Activated CD4-positive, alpha-beta T cell treated with anti-CD3 and anti-CD28 coated beads, Interleukin-2, amount 50 U/mL, for 24 hours (primary cell): ENCODE measurements around the gene PKHD1.

Source experiments
- DNase-seq, 2 donors: peaks; one replicate each; pipeline ENCODE4 v3.0.0-alpha.2; 2020; ENCODE audit warnings: low read depth in 1 of 2, low spot score in 1 of 2

The PKHD1 gene

DNA sequence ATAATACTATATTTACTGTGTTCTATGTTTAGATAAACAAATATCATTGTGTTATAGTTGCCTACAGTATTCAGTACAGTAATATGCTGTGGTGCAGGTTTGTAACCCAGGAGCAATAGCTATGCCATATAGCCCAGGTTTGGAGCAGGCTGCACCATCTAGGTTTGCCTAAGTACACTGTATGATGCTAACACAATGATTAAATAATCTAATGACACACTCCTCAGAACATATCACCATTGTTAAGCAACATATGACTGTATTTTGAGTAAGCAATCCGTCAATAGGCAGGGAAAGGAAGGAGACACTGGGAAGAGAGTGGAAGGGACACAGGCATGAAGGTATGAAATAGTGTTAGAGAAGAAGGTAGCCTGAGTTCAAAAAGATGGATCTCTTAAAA is 369.9 kb downstream of the PKHD1 start:
- DNase-seq = no peak

DNA sequence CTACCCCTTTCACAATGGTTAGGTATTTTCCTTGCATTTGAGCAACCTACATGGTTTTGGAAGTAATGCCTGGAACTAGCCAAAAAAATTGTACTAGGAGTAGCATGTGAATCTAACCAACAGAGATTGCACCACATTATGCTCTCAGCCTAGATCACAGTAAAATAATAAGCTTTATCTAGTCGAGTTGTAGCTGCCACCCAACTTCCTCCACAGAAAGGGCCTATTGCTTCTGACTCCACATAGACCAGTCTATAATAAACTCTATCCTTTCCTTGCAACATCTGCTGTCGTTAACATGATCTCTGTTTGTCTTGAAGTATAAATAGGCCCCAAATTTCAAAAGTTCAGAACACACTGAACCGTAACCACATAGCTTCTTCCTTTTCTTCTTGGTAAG is 375.5 kb downstream of the PKHD1 start:
- no peak for DNase-seq

DNA sequence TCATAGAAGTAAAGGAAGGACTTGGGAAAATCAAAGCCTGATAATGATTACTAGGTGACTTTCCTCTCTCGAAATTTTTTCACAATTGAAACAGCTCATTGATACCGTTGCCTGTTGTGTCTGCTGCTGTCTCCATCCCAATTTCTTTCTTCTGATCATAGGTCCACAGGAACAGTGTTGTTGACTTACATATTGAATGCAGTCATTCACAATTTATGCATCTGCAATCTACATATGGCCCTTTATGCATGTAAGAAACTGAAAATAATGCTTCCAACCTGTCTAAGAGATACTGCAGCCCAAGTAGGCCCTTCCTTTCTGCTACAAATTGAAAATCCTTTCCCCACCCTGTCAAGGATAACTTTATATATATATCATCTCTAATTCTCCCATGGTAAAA is 381.3 kb downstream of the PKHD1 start:
- no peak for DNase-seq

DNA sequence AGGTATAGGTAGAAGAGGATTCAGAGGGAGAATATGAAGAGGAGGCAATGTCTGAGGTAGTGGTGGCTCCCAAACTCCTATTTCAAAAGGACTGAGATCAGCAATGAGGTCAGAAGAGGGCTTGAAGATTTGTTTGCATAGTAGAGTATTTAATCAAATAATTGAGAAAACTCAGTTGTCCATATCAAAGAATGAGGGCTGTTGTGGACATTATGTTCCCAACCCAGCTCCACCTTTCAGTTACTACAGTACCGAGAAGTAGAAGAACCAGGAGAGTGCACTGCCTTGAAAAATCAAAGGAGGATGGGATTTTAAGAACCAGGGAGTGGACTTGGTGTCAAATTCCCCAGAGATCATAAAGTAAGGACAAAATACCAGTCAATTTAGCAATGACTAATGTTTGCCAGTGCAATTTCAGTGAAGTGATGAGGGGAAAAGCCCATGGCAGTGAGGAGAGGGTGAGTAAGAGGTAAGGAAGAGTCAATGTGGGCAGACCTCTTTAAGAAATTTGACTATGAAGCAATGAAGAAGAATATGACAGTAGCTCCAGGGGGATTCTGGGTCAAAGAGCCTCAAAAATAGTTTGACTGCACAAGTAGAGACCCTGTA is 382.4 kb downstream of the PKHD1 start:
- DNase-seq = no peak

DNA sequence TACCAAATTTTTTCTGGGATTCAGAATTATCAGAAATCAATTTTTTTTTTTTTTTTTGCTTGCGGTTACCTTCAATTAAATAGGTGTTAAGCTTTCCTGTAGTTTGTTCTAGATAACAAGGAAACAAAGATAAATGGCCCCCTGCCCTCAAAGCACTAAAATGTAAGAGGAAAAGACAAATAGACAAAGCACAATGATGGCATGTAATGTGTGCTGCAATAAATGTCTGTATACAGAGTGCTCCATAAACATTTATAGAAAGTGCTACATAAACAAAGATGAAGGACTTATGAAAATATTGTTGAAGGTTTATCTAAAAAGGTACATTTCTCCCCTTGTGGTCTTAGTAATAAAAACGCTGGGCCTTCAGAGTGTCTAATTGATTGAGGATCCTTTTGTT is 384.6 kb downstream of the PKHD1 start:
- no peak for DNase-seq

DNA sequence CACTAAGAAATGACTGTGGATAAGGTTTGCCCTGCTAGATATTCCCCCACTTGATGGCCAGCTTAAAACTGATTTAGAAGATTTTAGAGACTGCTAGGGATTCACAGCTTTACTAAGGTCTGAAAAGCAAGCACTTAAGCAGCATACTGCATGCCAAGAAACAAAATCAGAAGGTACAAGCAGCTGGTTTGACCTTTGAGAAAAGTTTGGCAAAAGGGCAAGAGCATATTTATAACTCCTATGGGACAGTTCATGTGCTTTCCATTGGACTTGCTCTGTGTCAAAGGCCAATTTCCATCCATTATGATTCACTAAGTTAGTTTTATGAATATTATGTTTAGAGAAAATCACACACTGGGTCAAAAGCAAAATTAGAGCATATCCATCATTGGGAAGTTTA is 402.8 kb downstream of the PKHD1 start:
- DNase-seq = no peak

DNA sequence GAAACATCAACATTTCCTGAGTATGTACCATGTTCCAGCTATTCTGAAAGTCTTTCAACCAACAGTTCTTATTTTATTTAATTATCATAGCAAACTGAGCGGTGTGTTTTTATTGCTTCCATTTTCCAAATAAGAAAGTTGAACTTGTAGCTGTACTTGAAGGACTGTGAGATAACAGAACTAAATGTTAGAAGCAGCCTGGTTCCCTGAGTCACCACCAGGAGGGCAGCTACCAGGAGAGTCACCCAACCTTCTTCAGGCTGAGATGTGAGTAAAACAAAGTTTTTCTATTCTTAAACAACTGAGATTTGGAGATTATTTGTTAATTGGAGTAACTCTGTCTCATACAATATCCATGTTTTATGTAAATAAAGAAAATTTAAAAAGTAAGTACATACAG is 403.4 kb downstream of the PKHD1 start:
- DNase-seq = no peak

DNA sequence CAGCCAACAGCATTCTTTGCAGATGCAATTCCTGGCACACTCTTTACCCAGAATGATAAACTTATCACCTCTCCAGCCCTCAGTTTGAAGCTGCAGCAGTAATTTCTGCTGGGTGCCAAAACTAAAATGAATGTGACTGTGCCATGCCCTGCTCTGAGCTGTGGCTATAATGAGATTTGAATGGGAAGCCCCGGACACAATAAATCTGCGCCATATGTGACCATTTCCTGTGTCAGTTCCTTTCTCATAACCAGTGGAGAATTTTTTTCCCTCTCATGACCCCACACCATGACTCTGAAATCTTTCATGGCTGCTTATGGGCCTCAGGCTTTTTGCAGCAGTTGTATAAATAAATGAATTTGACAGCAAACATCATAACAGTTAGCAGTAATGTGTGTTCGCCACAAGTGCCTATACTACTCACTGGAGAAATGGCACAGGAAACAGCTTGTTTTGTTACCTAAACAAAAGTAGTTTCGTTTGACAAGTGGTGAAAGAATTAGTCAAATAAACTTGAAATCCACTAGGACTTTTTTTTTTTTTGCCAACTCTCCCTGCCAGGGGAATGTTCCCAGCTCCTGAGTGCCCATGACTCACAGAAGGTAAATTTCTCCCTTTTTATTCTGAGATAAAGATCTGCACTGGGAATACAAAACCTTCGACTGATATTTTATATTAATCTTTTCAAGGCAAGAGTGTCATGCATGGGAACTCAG is 408.4 kb downstream of the PKHD1 start:
- DNase-seq = no peak

DNA sequence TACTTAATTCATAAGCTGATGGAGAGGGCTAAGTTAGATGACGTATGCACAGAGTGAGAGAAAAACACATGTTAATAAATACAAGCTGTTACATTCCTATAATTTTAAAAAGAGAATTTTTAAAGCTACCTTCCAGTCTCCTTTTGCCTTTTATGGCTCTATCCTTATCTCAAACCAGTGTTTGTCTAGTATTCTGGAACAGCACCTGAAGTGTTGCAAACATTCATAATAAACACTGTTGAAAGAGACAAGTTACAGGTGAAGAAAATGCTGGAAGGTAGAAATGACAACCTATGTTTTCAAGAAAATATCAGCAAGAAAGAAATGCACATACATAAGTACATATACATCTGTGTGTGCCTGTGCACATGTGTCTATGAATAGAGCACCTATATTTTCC is 409.1 kb downstream of the PKHD1 start:
- DNase-seq = no peak

DNA sequence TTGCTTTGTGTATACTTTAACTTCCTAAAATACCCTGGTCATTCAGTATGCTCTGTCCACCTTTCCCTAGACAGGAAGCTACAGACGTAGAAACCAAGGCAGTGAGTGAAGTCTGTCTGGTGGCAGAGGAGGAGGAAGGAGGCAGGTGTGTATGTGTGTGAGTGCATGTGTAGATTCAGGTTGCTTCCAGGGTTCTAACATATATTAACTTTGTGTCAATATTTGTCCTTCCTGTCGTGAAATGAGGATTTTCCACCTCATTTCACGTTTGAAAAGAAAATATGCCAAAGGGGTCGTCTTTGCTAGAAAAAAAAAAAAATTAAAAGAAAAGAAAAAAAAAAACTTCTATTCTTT is 411.5 kb downstream of the PKHD1 start:
- no peak for DNase-seq

DNA sequence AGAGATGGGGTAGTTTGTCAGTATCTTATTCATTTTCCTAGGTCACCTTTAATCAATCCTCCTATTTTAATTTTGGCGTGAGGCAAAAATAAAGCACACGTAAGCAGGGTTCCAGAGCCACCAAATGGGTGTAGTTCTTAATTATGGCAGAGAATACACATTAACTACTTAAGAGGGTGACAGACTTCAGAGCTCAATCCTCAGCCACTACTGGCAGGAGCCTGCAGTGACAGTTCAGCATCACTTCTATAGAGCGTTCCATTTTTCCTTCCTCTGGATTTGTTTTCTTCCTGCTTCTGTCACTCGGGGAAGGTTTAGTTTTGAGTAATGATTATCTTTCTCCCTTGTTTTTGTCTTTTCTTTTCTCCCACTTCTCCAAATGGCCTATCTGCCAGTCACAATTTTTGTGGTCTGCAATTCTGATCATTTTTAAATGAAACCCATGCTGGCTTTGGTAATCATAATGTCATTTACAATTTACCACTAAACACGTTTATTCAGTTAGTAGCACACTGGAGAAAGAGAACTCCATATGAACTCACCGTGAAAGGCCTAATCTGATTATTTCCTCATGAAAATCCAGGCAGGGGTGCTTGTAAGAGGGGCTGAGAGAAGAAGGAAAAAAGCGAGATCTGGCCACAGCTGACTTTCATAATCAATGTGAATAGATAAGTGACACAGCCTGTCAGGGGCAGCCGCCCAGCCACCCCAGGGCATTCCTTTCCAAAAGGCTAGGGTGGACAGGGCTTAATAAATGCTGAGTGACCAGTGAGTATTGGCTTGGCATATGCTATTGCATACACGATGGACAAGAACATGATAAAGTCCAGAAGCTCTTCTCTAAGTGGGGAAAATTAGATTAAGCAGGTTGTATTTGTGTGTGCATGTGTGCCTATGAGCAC is 412.1 kb downstream of the PKHD1 start:
- DNase-seq = no peak

DNA sequence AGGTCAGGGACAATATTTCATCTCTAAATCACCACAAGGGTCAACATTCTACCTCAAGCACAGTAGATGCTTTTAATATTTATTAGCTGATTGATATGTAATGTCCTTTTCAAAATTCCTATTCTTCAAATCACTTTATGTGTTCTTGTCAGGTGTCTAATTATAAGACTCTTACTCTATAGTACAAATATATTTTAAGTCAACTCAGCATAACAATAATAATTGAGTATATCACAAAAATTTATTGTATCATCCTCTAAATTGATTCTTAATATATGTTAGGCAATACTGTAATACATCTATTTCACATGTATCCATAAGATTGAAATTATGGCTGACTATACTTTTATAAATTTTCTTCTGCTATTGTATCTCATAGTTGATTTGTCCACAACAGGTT is 423.9 kb downstream of the PKHD1 start:
- no peak for DNase-seq

DNA sequence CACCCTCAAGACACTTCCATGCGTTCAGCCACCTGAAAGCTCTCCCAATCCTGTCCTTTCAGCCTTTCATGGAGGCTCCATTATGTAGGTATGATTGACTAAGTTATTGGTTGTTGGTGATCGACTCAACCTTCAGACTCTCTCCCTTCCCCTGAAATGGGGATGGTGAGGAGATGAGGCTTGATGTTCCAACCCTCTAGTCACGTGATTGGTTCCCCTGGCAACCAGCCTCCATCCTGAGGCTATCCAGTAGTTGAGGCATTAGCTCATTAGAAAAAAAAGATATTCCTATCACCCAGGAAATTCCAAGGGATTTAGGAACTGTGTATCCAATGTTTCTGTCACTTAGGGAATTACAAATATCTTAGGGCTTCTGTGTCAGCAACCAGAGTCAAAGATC is 426.6 kb downstream of the PKHD1 start:
- no peak for DNase-seq

DNA sequence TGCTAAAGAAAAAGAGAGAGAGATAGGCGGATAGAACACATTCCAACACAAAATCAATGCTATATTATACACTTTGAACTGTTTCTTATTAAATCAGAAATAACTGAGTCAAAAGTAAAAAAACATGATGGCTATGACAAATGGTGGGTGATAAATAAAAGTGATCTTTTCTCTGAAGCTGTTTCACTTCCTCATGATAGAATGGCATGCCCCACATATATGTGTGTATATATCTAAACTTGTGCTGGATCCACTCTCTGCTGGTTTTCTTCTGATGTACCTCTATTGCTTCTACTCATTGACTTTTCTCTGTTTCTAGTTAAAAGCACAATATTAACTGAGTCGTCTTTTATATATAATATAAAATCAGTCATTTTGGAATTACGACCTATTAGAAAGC is 429.9 kb downstream of the PKHD1 start:
- DNase-seq = no peak

DNA sequence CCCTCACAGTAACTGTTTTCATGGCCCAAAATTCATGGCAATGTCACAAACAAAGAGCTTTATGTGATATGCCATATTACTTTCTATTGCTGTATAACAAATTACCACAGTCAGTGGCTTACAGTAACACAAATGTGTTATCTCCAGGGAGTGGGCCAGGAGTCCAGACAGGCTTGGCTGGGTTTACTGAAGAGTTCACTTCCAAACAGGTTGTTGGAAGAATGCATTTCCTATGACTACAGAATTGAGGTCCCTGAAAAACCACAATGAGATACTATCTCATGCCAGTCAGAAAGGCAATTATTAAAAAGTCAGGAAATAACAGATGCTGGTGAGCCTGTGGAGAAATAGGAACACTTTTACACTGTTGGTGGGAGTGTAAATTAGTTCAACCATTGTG is 431.9 kb downstream of the PKHD1 start:
- DNase-seq = no peak

DNA sequence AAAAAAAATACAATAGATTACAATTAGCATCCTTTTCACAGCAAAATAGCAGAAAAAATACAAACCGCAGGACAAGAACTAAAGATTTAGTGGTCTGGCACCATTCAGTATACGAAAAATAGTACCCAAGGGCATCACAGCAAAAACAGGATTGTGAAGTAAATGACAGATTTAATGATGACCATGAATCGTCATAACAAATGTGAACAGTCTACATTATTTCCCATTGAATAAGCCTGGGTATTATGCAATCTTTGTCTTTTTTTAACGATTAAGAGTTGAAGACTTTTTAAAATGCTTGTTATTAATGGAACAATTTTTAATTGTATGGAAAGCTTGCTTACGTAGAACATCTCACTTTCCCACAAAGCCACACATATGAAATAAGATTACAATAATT is 432.8 kb downstream of the PKHD1 start:
- DNase-seq = no peak

DNA sequence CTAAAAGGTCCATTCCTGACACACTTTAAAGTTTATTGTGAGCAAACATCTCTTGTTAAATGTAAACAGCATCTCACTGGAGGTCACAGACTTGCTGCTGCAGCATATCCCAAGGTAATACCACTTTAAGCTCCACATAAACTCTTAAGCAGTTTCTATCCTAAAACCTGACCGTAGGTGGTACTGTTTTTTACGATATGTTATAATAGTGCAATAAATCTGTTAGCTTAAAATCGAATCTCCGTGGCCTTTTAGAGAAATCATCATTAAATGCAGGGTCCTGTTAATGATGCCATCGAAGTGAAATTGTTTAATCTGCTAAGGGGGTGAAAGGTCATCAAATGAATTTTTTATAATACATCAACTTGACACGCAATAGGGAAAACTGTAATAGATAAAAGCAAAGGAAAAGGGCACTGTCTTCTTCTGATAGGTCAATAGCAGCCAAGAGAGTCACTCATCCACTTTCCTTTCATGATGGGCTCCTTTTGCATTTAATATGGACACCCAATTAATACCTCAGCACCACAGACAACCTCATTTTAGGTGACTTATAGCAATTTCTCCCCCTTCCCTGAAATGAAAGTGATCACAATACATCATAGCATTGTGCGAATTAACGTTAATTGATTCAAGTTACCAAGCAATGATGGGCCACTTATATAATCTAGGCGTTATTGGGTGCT is 436.1 kb downstream of the PKHD1 start:
- no peak for DNase-seq

DNA sequence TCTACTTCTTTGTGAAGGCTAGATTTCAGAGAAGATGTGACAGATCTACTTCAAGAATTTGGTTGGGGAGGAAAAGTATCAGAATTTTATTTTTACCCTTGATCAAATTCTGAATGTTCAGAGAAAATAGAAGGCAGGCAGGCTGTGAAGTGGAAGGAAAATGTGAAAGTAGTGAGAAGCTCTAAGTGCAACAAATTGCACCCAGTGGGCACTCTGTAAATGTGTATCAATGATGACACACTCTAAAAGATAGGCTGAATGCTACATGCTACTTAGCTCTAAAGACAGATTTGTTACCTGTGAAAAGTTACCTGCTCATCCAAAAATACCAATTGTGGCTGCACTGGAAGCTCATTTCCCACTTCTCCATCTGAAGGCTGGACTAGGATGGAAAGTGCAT is 438.6 kb downstream of the PKHD1 start:
- no peak for DNase-seq

DNA sequence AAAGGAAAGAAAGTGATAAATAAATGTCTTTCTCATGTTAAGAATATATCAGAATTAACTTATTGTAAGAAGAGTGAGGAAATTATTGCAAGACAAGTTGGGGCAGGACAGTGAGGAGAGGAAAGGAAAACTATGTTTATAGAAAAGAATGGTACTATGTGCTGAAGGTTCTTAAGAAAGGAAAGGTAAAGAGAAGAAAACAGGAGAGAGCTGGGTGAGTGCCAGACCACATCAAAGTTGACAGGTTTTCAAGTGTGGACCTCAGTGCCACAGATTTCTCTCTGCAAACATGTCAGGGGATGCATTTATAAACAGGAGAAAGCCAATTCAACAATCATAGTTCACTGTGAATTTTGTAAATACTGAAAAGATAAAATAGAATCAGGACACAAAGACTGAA is 439.2 kb downstream of the PKHD1 start:
- DNase-seq = no peak

DNA sequence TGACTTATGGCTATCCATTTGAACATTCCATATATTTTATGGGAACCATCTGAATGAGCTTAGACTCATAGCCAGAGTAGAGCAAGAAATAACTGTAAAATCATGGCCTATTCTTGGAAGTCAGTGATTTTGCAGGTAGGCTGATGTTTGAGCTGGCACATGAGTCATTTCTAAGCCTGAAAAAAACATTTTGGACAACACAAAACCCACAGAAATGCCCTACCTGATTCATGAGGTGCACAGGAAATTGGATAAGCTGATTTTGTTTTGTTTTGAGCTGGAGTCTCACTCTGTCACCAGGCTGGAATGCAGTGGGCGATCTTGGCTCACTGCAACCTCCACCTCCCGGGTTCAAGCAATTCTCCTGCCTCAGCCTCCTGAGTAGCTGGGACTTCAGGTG is 443.0 kb downstream of the PKHD1 start:
- no peak for DNase-seq

DNA sequence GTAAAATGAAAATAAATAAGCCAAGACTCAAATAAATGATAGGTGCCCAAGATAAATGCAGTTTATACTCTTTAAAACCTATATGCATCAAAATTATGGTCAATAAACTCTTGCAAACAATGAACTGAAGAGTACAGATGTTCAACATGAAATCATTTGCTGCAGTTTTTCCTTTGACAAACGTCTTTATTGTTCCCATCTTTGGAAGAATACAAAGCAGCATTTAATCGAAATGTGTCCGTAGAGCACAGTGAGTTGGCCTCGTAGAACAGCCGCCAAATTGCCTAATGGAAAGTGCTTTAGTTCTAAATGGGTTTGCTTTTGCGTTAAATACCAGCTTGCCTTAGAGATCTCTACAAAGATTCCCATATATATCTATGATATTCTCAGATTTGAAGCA is 447.4 kb downstream of the PKHD1 start:
- no peak for DNase-seq

DNA sequence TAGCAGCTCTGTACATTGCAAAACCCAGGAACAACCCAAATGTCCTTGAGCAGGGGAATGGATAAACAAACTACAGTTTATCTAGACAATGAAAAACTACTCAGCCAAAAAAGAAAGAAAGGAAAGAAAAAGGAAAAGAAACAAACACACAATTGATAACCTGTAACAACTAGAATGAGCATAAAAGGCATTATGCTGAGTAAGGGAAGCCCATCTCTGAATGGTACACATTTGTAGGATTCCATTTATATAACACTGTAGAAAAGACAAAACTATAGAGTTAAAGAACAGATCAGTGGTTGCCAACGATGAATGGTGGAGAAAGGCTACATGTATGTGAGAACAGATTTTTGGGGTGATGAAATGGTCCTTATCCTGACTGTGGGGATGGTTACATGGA is 454.0 kb downstream of the PKHD1 start:
- DNase-seq = no peak
